GM21786 (cell line): ENCODE data around the gene HIPK3.
A peak's percentile ranks its signal among the peaks of the same experiment; 100 is the strongest.

Source experiments
- ATAC-seq: cut with Tn5 transposase; IDR thresholded peaks from one replicate; pipeline ENCODE4 v1.9.1; 2021; ENCODE audit not compliant: unreplicated experiment

The HIPK3 gene

GRCh38 chr11:33387996-33388395 is 130.8 kb downstream of the HIPK3 start:
- ATAC-seq: peak; percentile 56

DNA sequence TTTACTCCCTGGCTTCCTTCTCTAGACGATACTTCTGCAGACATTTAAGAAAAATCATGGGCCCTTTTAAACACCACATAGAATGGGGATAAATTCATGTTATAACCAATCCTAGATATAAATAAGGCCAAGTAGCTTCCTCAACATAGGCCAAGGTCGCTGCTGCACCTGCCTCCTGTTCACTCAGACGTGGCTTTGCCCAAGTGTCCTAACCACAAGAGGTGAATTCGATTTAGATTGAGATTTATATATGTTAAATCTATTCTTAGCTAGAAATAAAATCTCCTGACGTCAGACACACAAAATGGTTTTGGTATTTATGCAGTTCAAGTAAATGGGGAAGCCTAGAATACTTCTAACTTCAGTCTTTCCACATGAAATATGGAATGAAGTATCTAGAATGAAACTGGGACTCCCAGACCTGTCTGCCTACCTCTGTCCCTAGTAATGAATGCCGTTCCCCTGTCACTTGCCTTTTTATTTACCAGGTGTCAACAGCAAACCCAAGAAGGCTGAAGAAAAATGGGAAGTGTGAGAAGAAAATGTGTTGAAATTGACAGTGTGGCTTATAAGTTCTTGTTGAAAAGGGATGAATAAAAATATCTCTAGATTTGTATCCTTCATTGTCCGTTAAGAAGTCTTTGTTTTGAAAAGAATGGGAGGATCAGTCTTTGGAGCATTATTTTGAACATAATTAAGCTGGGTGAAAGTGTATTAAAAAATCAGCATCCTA is 131.8 kb downstream of the HIPK3 start:
- no peak for ATAC-seq

- peak; percentile 64 for ATAC-seq
These were observed 132.5 kb downstream of the HIPK3 start for GRCh38 chr11:33389635-33390034.

GRCh38 chr11:33390944-33391892 is 134.0 kb downstream of the HIPK3 start:
- ATAC-seq: no peak

DNA sequence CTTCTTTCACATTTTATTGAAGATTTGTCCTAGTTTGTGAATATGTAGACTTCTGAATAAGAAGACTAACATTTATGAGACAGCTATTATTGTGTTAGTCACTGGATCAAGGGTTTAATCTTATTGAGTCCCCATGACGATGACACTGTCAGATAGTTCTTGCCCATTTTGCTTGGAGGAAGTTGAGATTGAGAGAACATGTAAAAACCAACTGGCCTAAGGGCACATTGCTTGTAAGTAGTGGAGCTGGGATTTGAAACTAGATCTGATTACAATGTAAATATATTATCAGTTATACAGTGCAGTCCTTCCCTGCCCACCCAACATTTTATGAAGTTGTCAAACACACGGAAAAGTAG is 134.7 kb downstream of the HIPK3 start:
- no peak for ATAC-seq

- no peak for ATAC-seq
These were observed 137.4 kb downstream of the HIPK3 start for GRCh38 chr11:33394431-33395109.

DNA sequence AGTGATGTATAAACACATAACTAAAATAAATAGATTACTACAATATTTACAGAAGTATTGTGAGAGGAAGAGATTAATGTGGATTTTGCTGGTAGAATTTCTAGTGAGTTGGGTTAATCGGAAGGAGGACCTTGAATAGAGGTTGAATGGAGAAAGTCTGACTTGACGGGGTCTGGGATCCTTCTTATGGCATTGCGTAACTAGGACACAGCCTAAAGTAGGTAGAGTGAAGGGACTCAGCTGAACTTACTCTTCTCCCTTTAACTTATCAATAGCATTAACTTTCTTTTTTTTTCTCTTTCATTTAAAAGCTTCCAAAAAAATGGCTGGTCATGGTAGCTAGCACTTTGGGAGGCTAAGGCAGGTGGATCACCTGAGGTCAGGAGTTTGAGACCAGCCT is 139.2 kb downstream of the HIPK3 start:
- ATAC-seq: no peak

DNA sequence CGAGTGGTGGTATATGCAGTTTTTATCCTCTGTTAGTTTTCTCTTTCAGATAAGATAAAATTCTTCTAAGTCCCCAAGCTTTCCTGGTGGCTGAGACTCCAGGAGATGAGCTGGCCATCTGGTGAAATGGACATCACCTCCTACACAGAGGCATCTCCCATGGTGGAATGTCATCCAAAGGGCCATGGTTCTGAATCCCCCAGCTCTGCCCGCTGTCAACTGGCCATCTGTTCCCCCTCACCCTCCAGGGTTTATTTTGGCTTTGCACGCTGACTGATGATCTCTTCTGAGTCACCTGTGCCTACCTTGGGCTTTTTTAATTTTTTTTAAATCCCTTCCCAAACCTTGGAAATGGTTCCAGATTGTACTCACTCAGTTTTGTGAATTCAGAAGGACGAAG is 142.2 kb downstream of the HIPK3 start:
- ATAC-seq: no peak

- ATAC-seq: no peak
These were observed 144.9 kb downstream of the HIPK3 start for GRCh38 chr11:33402066-33402465.

DNA sequence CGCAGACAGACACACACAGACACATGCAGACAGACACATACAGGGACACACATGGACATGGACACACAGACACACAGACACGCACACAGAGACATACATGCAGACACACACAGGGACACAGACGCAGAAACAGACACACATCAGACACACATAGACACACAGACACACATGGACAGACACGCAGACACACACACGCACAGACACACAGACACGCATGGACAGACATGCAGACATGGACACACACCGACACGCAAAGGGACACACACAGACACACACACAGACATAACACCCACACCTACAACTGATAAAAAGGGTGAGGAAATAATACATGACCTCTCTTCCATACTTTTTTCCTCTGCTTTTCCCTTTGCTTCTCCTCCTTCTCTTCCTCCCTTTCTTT is 146.2 kb downstream of the HIPK3 start:
- ATAC-seq: no peak

DNA sequence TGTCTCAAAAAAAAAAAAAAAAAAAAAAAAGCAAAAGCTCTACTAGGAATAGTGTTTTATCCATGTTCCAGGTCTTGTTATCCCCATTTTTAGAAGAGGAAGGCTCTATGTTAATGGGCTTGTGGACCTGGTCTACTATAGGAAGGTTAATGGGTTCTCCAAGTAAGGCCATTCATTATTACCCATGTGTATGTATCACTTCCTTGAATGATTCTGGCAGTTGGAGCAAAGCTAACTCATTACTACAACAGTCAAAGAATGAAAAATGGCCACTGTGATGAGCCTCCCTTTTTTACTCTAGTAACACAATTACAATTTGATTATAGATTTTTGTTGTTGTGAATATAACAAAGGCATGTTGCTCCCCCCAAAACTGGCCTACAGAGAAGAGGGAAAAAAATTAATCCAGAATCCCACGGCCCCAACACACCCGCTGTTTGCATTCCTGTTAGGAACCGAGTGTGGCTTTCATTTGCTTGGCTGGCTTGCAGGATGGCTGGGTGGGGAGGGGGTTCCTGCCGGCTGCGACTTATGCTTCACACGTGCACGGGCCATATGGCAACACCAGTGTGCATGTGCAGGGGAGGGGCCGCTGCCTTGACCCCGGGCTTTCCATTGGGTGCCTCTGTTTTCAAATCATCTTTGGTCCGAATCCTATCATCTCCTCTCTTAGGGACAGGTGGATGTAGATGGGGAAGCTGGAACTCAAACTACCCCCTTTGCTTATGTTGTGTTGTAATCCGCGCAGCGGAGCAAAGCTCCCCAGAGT is 148.8 kb downstream of the HIPK3 start:
- no peak for ATAC-seq
